SK-N-MC (cell line): Measurements from ENCODE around the gene PPARA.
"Not testable (repeated sequence)": the region's sequence is repeated elsewhere in the genome, so short reads cannot be mapped to it uniquely, and the experiment has no call there.

Source experiments
- DNase-seq: peaks from one replicate; pipeline ENCODE4 v3.0.0-alpha.2; 2011; ENCODE audit warnings: low read depth, low spot score
- H3K27ac ChIP-seq: fragments of 200-600 bp; sonication (generic); 2 replicates; pipeline ENCODE4 v1.5.1; 2016; ENCODE audit warnings: mixed run types
- H3K36me3 ChIP-seq: fragments of 200-600 bp; sonication (generic); 2 replicates; pipeline ENCODE4 v1.6.1; 2017; ENCODE audit warnings: antibody characterized with exemption, low read length, mixed read lengths; ENCODE audit not compliant: insufficient read depth
- H3K4me3 ChIP-seq: fragments of 200-600 bp; sonication (generic); 2 replicates; pipeline ENCODE4 v1.5.1; 2016
- H3K9ac ChIP-seq: fragments of 200-600 bp; sonication (generic); 2 replicates; pipeline ENCODE4 v1.8.0; 2017; ENCODE audit warnings: mixed run types, mixed read lengths; ENCODE audit not compliant: insufficient read length
- H3K9me3 ChIP-seq: fragments of 200-600 bp; sonication (generic); 2 replicates; pipeline ENCODE4 v1.6.1; 2017; ENCODE audit warnings: low read depth, mild to moderate bottlenecking, antibody characterized with exemption, low read length, moderate library complexity, mixed read lengths
- EZH2 ChIP-seq: fragments of 200-600 bp; sonication (generic); IDR thresholded peaks from one replicate; pipeline ENCODE4 v1.6.1; 2017; ENCODE audit warnings: antibody characterized with exemption
- FOXP2 ChIP-seq: optimal IDR thresholded peaks from 2 replicates; pipeline ENCODE3; 2011; ENCODE audit warnings: mild to moderate bottlenecking, moderate library complexity; ENCODE audit not compliant: insufficient read depth; ENCODE audit errors: extremely low read length, control extremely low read depth
- POLR2AphosphoS5 ChIP-seq: IDR thresholded peaks from 2 replicates; pipeline ENCODE4 v1.6.1; 2012; ENCODE audit warnings: mild to moderate bottlenecking, low read depth, low read length, borderline replicate concordance

Gene PPARA

DNA sequence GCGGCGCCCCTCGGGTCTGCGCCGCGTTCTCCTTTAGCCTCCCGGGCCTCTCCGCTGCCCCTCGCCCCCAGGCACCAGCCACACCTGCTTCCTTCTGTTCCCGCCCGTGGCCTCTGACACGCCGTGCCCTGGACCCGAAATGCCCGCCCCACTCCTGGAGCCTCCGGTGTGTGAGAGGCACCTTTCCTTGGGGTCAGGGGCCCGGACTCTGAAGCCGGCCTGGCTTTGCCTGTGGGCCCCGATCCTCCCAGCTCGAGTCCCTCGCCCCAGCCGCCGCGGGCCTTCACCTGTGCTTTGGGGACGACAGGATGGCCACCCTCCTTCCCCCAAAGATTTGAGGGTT is 100.4 kb downstream of the PPARA start:
- no peak for TF ChIP-seq FOXP2
- no peak for TF ChIP-seq POLR2AphosphoS5
- TF ChIP-seq EZH2: no peak
- no peaks in the 10 kb centered on the region for H3K9me3 ChIP-seq
- no peaks in the 10 kb centered on the region for H3K36me3 ChIP-seq
- H3K9ac ChIP-seq: peak overlapping the region; percentile 93
- peak overlapping the region; percentile 97 for H3K4me3 ChIP-seq
- no peak for DNase-seq
- H3K27ac ChIP-seq: 0 out of 2 replicates have a peak overlapping the region, but pooled peaks have one; percentile 42

GRCh38 chr22:46251266-46251665 is 100.9 kb downstream of the PPARA start:
- Histone ChIP-seq H3K4me3 (peak overlapping the region; percentile 97), H3K9ac (peak overlapping the region; percentile 93), H3K36me3 (no peaks in the 10 kb centered on the region), H3K27ac (0 out of 2 replicates have a peak overlapping the region, but pooled peaks have one; percentile 42), H3K9me3 (no peaks in the 10 kb centered on the region)
- DNase-seq: no peak
- TF ChIP-seq POLR2AphosphoS5 (no peak), EZH2 (no peak), FOXP2 (no peak)

GRCh38 chr22:46251816-46252380 is 101.6 kb downstream of the PPARA start:
- H3K36me3 ChIP-seq: no peaks in the 10 kb centered on the region
- TF ChIP-seq POLR2AphosphoS5 (no peak), EZH2 (no peak), FOXP2 (no peak)
- no peak for DNase-seq
- no peak overlapping the region for H3K27ac ChIP-seq
- no peaks in the 10 kb centered on the region for H3K9me3 ChIP-seq
- H3K4me3 ChIP-seq: peak overlapping the region; percentile 97
- peak overlapping the region; percentile 93 for H3K9ac ChIP-seq

DNA sequence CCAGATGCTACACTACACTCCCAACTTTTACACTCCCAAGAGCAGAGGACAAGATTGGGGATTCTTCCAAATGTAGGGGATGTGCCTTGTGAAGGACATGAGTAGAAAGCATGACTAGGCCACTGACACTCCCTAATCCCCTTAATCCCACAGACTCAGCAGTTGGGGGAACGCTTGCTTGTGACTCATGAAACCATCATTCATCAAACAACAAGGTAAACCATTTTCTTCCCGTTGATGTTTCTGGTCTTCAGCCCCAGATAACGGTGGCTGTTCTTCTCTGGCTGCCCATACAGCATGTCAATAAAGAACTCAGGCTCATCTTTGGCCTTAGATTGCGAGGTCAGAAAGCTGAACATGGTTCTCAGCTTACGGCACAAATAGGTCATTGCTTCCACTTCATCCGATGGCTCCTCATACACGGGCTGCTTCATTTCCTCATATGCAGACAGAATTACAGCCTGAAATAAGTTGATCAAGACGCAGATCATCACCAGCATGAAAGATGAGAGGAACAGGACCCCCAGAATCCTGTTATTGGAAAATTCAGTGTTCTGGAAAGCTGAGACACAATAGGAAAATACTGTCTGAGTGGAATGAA is 106.1 kb downstream of the PPARA start:
- H3K27ac ChIP-seq: no peak overlapping the region
- DNase-seq: no peak

GRCh38 chr22:46259374-46259773 is 109.0 kb downstream of the PPARA start:
- no peak for DNase-seq
- Histone ChIP-seq H3K36me3 (no peaks in the 10 kb centered on the region), H3K4me3 (no peak overlapping the region), H3K9me3 (no peaks in the 10 kb centered on the region), H3K27ac (no peak overlapping the region), H3K9ac (no peak overlapping the region)
- TF ChIP-seq FOXP2 (no peak), POLR2AphosphoS5 (no peak), EZH2 (no peak)

More for the DNA sequence above, 106.1 kb downstream of the PPARA start:
- no peak for TF ChIP-seq EZH2
- Histone ChIP-seq H3K36me3 (no peaks in the 10 kb centered on the region), H3K9ac (no peak overlapping the region), H3K4me3 (no peak overlapping the region), H3K9me3 (no peaks in the 10 kb centered on the region)

GRCh38 chr22:46260038-46260437 is 109.7 kb downstream of the PPARA start:
- H3K9me3 ChIP-seq: no peaks in the 10 kb centered on the region
- no peak overlapping the region for H3K9ac ChIP-seq
- H3K4me3 ChIP-seq: no peak overlapping the region
- no peaks in the 10 kb centered on the region for H3K36me3 ChIP-seq
- TF ChIP-seq EZH2: no peak
- no peak for TF ChIP-seq POLR2AphosphoS5
- TF ChIP-seq FOXP2: no peak
- H3K27ac ChIP-seq: no peak overlapping the region
- DNase-seq: no peak

DNA sequence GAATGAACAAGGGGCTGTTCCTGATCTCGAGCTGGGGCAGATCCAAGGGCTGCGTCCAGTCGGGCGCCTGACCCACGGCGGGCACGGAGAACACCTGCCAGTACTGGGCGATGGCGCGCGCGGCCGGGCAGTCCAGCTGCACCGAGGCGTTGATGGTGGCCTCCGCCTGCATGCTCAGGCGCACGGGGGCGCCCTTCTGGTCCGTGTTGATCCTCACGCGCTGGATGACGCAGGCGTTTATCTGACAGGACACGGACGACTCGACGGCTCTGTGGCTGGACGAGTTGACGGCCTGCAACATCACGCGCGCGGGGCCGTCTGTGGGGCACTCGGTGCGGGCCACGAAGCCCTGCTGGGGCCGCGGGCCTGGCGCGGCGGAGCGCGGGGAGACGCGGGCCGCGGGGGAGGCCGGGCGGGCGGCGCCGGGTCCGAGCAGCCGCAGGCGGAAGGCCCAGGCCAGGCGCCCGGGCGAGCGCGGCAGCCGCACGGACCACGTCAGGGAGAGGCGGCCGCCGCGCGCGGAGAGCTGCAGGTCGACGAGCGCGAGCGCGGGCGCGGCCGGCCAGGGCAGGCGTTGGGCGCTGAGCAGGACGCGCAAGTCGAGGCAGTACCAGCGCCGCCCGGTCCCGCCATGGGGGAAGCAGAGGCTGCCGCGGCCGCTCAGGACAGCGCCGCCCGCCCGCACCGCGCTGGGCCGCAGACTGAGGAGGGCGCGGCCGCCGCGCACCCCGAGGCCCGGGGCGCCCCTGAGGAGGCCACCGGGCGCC is 112.3 kb downstream of the PPARA start:
- no peak for DNase-seq
- TF ChIP-seq POLR2AphosphoS5 (no peak), FOXP2 (no peak), EZH2 (no peak)
- Histone ChIP-seq H3K36me3 (no peaks in the 10 kb centered on the region), H3K27ac (no peak overlapping the region), H3K9ac (no peak overlapping the region), H3K4me3 (no peak overlapping the region), H3K9me3 (no peaks in the 10 kb centered on the region)

DNA sequence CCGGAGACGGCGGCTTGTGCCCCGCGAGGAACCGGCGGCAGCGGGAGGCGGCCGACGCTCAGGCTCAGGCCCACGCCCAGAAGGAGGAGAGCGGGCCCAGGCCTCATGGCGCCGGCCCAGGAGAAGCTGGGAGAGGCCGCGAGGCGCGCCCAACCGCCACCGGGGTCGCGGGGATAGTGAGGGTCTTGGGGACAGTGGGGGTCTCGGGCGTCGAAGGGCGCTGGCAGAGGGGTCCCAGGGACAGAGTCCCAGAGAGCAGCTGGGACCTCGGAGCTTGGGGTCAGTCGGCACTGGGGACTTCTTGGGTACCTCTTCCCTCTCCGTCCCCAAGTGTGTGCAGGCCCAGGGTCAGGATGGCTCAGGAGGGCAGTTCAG is 112.9 kb downstream of the PPARA start, which contains the start of gene PKDREJ:
PKDREJ (minus strand) TSS at position 128 of the 375 bp plus-strand sequence; CDS start at position 107, 21 bp downstream.
- Histone ChIP-seq H3K9me3 (no peaks in the 10 kb centered on the region), H3K4me3 (no peak within 1 kb of the TSS), H3K27ac (no peak within 1 kb of the TSS), H3K36me3 (no peaks in the 10 kb centered on the region), H3K9ac (no peak within 1 kb of the TSS)
- no peak for TF ChIP-seq EZH2
- no peak for TF ChIP-seq POLR2AphosphoS5
- TF ChIP-seq FOXP2: no peak
- DNase-seq: no peak

- H3K36me3 ChIP-seq, H3K4me3 ChIP-seq, H3K9me3 ChIP-seq, H3K9ac ChIP-seq, H3K27ac ChIP-seq, DNase-seq: not testable (repeated sequence)
Measured at GRCh38 chr22:46264520-46264919, 114.2 kb downstream of the PPARA start.

- not testable (repeated sequence) for H3K36me3 ChIP-seq, DNase-seq, H3K27ac ChIP-seq, H3K9ac ChIP-seq, H3K4me3 ChIP-seq, H3K9me3 ChIP-seq
Measured at GRCh38 chr22:46265627-46266026, 115.3 kb downstream of the PPARA start.
